Ishikawa (cell line): Measurements from ENCODE around the gene KCNF1.

ENCODE experiments used
- RAD21 ChIP-seq: IDR thresholded peaks from 2 replicates; pipeline ENCODE4 v1.6.1; 2012; ENCODE audit warnings: low read depth
- TF ChIP-seq, protein P1 (sequence below): IDR thresholded peaks from 2 replicates; pipeline ENCODE4 v1.6.1; 2012

DNA sequence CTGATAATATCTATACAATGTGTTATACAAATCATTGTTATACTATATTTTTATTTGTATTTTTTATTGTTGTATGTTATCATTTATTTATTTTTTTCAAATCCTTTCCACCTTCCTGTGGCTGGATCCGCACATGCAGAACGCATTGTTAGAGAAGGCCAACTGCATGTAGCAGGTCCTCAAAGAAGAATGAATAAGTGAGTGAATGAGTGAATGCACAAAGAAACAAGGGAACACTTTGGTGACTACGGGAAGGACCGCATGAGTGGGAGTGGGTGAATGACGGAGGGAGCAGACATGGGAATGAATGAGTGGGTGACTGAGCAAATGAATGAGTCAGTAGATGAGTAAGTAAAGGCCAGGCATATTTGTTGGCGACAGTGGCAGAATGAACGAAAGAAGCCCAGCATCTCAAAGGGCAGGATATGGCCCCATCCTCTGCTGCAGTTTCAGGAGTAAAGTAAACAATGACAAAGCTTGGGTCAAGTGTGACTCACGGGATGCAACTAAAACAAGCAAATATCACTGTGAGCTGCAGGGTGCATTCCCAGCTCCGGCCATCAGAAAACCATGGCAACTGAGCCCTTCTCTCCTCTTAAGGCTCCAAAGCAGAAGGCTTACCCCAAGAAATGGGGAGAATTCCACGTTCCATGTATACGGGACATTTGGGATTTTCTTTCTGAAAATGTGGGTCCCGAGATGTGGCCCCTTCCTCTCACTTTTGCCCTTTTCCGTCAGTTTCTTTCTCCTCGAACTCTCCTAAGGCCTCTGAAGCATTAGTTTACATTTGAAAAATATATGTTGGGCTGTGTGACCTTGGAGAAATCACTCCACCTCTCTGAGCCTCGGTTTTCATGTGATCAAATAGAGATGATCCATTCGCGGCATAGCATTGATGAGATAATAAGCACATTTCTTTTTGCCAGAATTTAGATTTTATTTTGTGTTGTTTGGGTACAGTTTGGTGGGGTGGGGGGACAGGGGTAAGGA lies 24.5 kb downstream of the KCNF1 start:
- TF ChIP-seq, protein P1, sequence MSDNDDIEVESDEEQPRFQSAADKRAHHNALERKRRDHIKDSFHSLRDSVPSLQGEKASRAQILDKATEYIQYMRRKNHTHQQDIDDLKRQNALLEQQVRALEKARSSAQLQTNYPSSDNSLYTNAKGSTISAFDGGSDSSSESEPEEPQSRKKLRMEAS, result no peak; the same call in 1 of the 2 replicates
- TF ChIP-seq RAD21, result no peak
